ENCODE measurements around the gene ZNF526. TPM values are rescaled to one million over a fixed set of nuclear protein-coding genes. Genes with fewer than 3 reads are reported as not detected.

The ZNF526 gene
- total and polyA plus RNA-seq, 9 of the 15 experiments (the other 6 are each of a cell fraction or from before 2014, with no cell fraction given) = 1.3 to 17.9 (median 6.2) TPM

- TF ChIP-seq ZNF280A (IDR thresholded peaks at IDR 0.05; ENCODE audit: low read depth, partially characterized antibody) = no peak
- TF ChIP-seq CREB5 (CRISPR knock-in tag; IDR thresholded peaks at IDR 0.05) = no peak
- no peak for TF ChIP-seq POLR2G (IDR thresholded peaks at IDR 0.05; ENCODE audit: low read depth, low read length)
- no peak for TF ChIP-seq CSDE1 (IDR thresholded peaks at IDR 0.05)
- TF ChIP-seq ZNF239 (CRISPR knock-in tag; IDR thresholded peaks at IDR 0.05) = no peak
- no peak for TF ChIP-seq ZNF354B (CRISPR knock-in tag; IDR thresholded peaks at IDR 0.05)
- no peak for TF ChIP-seq TAF9B (IDR thresholded peaks at IDR 0.05; ENCODE audit: partially characterized antibody)
- TF ChIP-seq RAD21 (CRISPR knock-in tag; conservative IDR thresholded peaks at IDR 0.05 in 1 of 2, IDR thresholded peaks at IDR 0.05 in 1 of 2) = no peak
- no peak for TF ChIP-seq ETV5 (CRISPR knock-in tag; IDR thresholded peaks at IDR 0.05; ENCODE audit: low read depth)
- no peak for TF ChIP-seq MLLT1 (IDR thresholded peaks at IDR 0.05)
- no peak for TF ChIP-seq SLC30A9 (CRISPR knock-in tag; IDR thresholded peaks at IDR 0.05)
- no peak for TF ChIP-seq RBM39 (optimal IDR thresholded peaks at IDR 0.05; ENCODE audit: low read depth, low read length)
- no peak for TF ChIP-seq GTF2E2 (tag; IDR thresholded peaks at IDR 0.05)
- TF ChIP-seq HDGF (IDR thresholded peaks at IDR 0.05) = no peak
- peak; percentile 67 for TF ChIP-seq DPF2 (IDR thresholded peaks at IDR 0.05)
- TF ChIP-seq ZC3H4 (CRISPR knock-in tag; IDR thresholded peaks at IDR 0.05; ENCODE audit: borderline replicate concordance) = no peak
- no peak for TF ChIP-seq MIER1 (IDR thresholded peaks at IDR 0.05; ENCODE audit: low read depth)
- no peak for TF ChIP-seq POLR2H (tag; IDR thresholded peaks at IDR 0.05; ENCODE audit: low read depth)
- no peak for TF ChIP-seq MITF (IDR thresholded peaks at IDR 0.05)
- TF ChIP-seq COPS2 (conservative IDR thresholded peaks at IDR 0.05) = no peak
- no peak for TF ChIP-seq ZBTB9 (CRISPR knock-in tag; IDR thresholded peaks at IDR 0.05)
- TF ChIP-seq PHF8 (IDR thresholded peaks at IDR 0.05; ENCODE audit: borderline replicate concordance, low read length) = no peak
- TF ChIP-seq PML (IDR thresholded peaks at IDR 0.05; ENCODE audit: low read length) = no peak
- no peak for TF ChIP-seq SAP30 (IDR thresholded peaks at IDR 0.05; ENCODE audit: borderline replicate concordance, insufficient read depth, low read depth, low read length, poor library complexity, severe bottlenecking)
These were observed 9.8 kb downstream of the ZNF526 start (continued) for GRCh38 chr19:42229855-42230351.

All from K562 (cell line).